ENCODE measurements around the gene DLG2. TPM values are rescaled to one million over a fixed set of nuclear protein-coding genes. Genes with fewer than 3 reads are reported as not detected.

DLG2 gene
- total and polyA plus RNA-seq, 7 donors, result 0.23 to 5.3 (median 3.4) TPM

DNA sequence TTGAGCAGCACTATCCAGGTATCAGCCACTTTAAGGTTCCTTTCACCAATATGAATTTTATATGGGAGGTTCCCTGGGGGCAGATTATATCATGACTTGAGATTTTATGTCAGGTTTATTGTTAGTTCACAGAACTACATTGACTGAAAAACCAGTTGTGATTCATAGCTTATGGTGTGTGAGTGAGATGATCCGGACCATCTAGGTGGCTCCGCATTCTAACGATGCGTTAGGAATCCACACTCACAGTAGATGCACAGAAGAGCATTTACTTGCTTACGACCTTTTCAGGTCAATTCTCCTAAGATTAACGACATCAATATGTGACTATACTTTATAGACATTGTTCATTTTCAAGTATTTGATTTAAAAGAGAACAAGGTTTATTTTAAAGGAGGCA lies 1356.7 kb downstream of the DLG2 start:
- H3K27me3 ChIP-seq (ENCODE audit: insufficient read depth in 3 of 3, low read length in 2 of 3), result no peaks in the 10 kb centered on the region
- no peak for DNase-seq
- H3K36me3 ChIP-seq (ENCODE audit: insufficient read depth in 1 of 2, low read depth in 1 of 2), result no peaks in the 10 kb centered on the region
- no peak overlapping the region for H3K4me3 ChIP-seq
- no peaks in the 10 kb centered on the region for H3K4me1 ChIP-seq
- no peaks in the 10 kb centered on the region for H3K9me3 ChIP-seq
- ATAC-seq, result no peak
- TF ChIP-seq, protein P1, sequence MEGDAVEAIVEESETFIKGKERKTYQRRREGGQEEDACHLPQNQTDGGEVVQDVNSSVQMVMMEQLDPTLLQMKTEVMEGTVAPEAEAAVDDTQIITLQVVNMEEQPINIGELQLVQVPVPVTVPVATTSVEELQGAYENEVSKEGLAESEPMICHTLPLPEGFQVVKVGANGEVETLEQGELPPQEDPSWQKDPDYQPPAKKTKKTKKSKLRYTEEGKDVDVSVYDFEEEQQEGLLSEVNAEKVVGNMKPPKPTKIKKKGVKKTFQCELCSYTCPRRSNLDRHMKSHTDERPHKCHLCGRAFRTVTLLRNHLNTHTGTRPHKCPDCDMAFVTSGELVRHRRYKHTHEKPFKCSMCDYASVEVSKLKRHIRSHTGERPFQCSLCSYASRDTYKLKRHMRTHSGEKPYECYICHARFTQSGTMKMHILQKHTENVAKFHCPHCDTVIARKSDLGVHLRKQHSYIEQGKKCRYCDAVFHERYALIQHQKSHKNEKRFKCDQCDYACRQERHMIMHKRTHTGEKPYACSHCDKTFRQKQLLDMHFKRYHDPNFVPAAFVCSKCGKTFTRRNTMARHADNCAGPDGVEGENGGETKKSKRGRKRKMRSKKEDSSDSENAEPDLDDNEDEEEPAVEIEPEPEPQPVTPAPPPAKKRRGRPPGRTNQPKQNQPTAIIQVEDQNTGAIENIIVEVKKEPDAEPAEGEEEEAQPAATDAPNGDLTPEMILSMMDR (IDR thresholded peaks at IDR 0.05), result no peak
- intact Hi-C loops (cut with DNase I), result no loop called here
- no peak overlapping the region for H3K27ac ChIP-seq
- 86 to 89% (median 88%) methylated on average over 6 of the region's 6 CpGs for WGBS, 3 donors

DNA sequence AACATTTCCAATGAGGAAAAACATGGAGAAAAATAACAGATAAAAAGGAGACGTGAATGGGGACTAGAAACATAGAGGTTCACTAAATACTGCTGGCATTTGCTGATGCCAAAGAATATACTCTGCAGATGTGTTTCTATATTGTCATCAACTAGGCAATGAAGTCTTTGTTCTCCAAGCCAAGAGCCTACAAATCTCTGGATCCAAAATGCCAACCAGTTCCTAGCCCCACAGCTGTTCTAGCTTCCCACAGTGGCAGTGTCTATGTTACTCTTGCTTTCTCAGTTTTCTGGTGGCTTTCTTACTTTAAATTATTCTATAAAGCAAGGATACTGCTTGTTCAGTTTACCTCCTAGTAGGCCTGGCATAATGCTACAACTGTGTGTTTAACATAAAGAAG lies 1363.1 kb downstream of the DLG2 start:
- no peak for ATAC-seq
- intact Hi-C loops (cut with DNase I), result no loop called here
- Histone ChIP-seq H3K27me3 (ENCODE audit: insufficient read depth in 3 of 3, low read length in 2 of 3) (no peaks in the 10 kb centered on the region), H3K27ac (no peak overlapping the region), H3K36me3 (ENCODE audit: insufficient read depth in 1 of 2, low read depth in 1 of 2) (no peaks in the 10 kb centered on the region), H3K4me3 (no peak overlapping the region), H3K9me3 (no peaks in the 10 kb centered on the region), H3K4me1 (no peaks in the 10 kb centered on the region)
- 43 to 53% (median 46%) methylated on average over 1 of the region's 1 CpG for WGBS, 3 donors
- TF ChIP-seq, protein P1 (IDR thresholded peaks at IDR 0.05), result no peak
- DNase-seq, result no peak

DNA sequence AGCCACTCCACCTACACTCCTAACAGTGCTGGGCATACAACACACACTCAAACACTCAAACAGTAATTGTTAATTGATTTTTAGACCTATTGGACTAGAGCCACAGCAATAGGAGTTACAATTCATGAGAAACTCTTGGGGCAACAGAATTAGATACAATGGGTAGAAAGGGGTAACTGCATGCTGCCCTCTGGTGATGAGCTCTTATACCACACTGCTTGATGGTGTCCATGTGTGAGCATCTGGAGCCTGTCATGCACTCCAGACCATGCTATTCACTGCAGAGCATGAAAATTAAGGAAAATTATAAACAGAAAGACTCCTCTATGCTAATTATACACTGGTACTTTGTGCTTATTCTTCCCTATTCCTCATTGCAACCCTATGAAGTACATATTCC lies 1365.4 kb downstream of the DLG2 start:
- Histone ChIP-seq H3K27me3 (ENCODE audit: insufficient read depth in 3 of 3, low read length in 2 of 3) (no peaks in the 10 kb centered on the region), H3K9me3 (no peaks in the 10 kb centered on the region), H3K27ac (no peak overlapping the region), H3K4me3 (no peak overlapping the region), H3K4me1 (no peaks in the 10 kb centered on the region), H3K36me3 (ENCODE audit: insufficient read depth in 1 of 2, low read depth in 1 of 2) (no peaks in the 10 kb centered on the region)
- ATAC-seq, result no peak
- TF ChIP-seq, protein P1 (IDR thresholded peaks at IDR 0.05), result no peak
- intact Hi-C loops (cut with DNase I), result no loop called here
- DNase-seq, result no peak

DNA sequence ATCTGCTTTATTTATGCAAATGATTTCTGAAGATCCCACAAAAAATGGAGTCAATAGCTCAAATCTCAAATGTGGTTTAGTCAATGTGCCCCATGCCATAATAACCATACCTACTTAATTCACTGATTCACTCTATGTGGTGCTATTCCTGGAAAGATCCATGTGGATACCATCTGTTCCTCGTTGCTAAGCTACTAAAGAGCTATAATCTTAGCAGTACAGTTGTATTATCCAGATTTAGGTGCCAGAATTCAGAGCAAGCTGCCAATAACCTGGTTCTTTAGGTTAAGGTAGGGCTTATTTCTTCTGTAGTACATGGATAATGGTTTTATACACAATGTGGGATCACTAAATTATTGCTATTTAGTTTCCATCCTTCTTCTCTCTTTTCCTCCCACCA lies 1366.3 kb downstream of the DLG2 start:
- TF ChIP-seq, protein P1 (IDR thresholded peaks at IDR 0.05), result no peak
- Histone ChIP-seq H3K9me3 (no peaks in the 10 kb centered on the region), H3K4me1 (no peaks in the 10 kb centered on the region), H3K27ac (no peak overlapping the region), H3K27me3 (ENCODE audit: insufficient read depth in 3 of 3, low read length in 2 of 3) (no peaks in the 10 kb centered on the region), H3K4me3 (no peak overlapping the region), H3K36me3 (ENCODE audit: insufficient read depth in 1 of 2, low read depth in 1 of 2) (no peaks in the 10 kb centered on the region)
- DNase-seq, result no peak
- 17 to 28% (median 23%) methylated on average over 1 of the region's 1 CpG for WGBS, 3 donors
- ATAC-seq, result no peak
- intact Hi-C loops (cut with DNase I), result no loop called here

DNA sequence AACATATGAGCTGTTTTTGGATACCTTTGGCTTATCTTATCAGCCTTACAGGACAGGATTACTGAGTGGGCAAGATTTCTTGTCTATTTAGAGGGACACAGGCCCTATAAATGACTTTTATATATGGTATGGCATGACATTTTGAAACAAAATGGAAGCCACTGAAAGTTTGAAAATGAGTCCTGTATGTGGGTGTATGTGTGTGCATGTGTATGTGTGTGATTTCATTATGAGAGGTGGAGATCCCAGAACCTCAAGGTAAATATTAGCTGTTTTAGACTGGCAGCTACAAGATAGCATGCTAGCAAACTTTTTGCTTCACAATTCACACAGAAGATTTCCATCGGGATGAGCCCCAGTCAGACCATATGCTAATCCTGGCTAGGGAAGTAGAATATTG lies 1370.5 kb downstream of the DLG2 start:
- intact Hi-C loops (cut with DNase I), result no loop called here
- ATAC-seq (no peak), DNase-seq (no peak)
- Histone ChIP-seq H3K9me3 (no peaks in the 10 kb centered on the region), H3K27ac (no peak overlapping the region), H3K36me3 (ENCODE audit: insufficient read depth in 1 of 2, low read depth in 1 of 2) (no peaks in the 10 kb centered on the region), H3K4me1 (no peaks in the 10 kb centered on the region), H3K4me3 (no peak overlapping the region), H3K27me3 (ENCODE audit: insufficient read depth in 3 of 3, low read length in 2 of 3) (no peaks in the 10 kb centered on the region)
- TF ChIP-seq, protein P1 (IDR thresholded peaks at IDR 0.05), result no peak
- 97 to 100% (median 97%) methylated on average over 1 of the region's 1 CpG for WGBS, 3 donors
